ENCODE results near the gene RIOX2.

GRCh38 chr3:97981886-97982285 is 9.7 kb upstream of the RIOX2 start:
- TF ChIP-seq CTCF (IDR thresholded peaks at IDR 0.05) (no peak), POLR2A (IDR thresholded peaks at IDR 0.05) (no peak)
